Measurements from ENCODE around the gene EXOC6B. TPM values are rescaled to one million over a fixed set of nuclear protein-coding genes. Genes with fewer than 3 reads are reported as not detected.

The EXOC6B gene
- total and polyA plus RNA-seq, 9 of the 15 experiments (the other 6 are each of a cell fraction or from before 2014, with no cell fraction given): 0.28 to 4.2 (median 2.0) TPM

DNA sequence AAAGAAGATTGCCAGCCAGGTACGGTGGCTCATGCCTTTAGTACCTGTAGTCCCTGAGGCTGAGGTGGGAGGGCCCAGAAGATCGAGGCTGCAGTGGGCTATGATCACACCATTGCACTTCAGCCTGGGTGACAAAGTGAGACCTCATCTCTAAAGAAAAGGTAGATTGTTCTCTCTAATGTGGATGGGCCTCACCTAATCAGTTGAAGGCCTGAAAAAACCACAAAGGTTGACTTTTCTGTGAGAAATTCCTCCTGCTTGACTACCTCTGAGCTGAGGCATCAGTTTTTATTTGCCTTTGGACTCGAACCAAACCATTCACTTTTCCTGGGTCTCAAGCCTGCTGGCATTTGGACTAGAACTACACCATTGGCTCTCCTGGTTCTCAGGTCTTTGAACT is 536.1 kb downstream of the EXOC6B start:
- DNase-seq (ENCODE audit: extremely low read depth in 1 of 4, low spot score in 3 of 4): no peak
- no peak overlapping the region for H2AFZ ChIP-seq (ENCODE audit: low read depth, low read length)
- intact Hi-C loops (cut with micrococcal nuclease): no loop called here
- WGBS (ENCODE audit: insufficient coverage, low coverage, missing lambda C conversion rate): 0% methylated on average over 3 of the region's 3 CpGs
- H3K4me1 ChIP-seq (replicated peaks in 1 of 2; ENCODE audit: control insufficient read depth in 2 of 2, insufficient read depth in 2 of 2, low read length in 2 of 2): no peaks in the 10 kb centered on the region
- H3K9ac ChIP-seq (ENCODE audit: insufficient read depth in 1 of 2, low read depth in 2 of 2, low read length in 2 of 2): no peak overlapping the region
- ChIA-PET POLR2A (interaction anchor here (1.0 kb wide), 1 partner anchor 15 kb away, joined by 3 read pairs; no protein-coding TSS in a partner anchor), CTCF (ENCODE audit: low intra/inter-chr PET ratio) (interaction anchor here (0.6 kb wide), 1 partner anchor 13 kb away, joined by 5 read pairs; no protein-coding TSS in a partner anchor)
- H3K27me3 ChIP-seq (ENCODE audit: control insufficient read depth in 2 of 2, insufficient read depth in 2 of 2, low read length in 2 of 2): no peaks in the 10 kb centered on the region
- TF ChIP-seq FOXJ3 (CRISPR knock-in tag; IDR thresholded peaks at IDR 0.05) (no peak), ZKSCAN8 (CRISPR knock-in tag; IDR thresholded peaks at IDR 0.05) (no peak), ZNF444 (CRISPR knock-in tag; IDR thresholded peaks at IDR 0.05) (no peak), RBM25 (IDR thresholded peaks at IDR 0.05; ENCODE audit: low read depth, low read length, severe bottlenecking) (peak; percentile 59), ETV6 (IDR thresholded peaks at IDR 0.05; ENCODE audit: borderline replicate concordance in 1 of 2, low read depth in 2 of 2, low read length in 1 of 2) (no peak), ETV6 (CRISPR knock-in tag; IDR thresholded peaks at IDR 0.05; ENCODE audit: borderline replicate concordance) (no peak), NFXL1 (CRISPR knock-in tag; IDR thresholded peaks at IDR 0.05) (no peak), ZNF134 (CRISPR knock-in tag; conservative IDR thresholded peaks at IDR 0.05) (peak; percentile 98), NR4A1 (CRISPR knock-in tag; IDR thresholded peaks at IDR 0.05) (no peak), NR4A1 (tag; IDR thresholded peaks at IDR 0.05) (no peak), MAFF (IDR thresholded peaks at IDR 0.05; ENCODE audit: low read length) (no peak), BCOR (IDR thresholded peaks at IDR 0.05) (no peak)
- TF ChIP-seq, protein P1, sequence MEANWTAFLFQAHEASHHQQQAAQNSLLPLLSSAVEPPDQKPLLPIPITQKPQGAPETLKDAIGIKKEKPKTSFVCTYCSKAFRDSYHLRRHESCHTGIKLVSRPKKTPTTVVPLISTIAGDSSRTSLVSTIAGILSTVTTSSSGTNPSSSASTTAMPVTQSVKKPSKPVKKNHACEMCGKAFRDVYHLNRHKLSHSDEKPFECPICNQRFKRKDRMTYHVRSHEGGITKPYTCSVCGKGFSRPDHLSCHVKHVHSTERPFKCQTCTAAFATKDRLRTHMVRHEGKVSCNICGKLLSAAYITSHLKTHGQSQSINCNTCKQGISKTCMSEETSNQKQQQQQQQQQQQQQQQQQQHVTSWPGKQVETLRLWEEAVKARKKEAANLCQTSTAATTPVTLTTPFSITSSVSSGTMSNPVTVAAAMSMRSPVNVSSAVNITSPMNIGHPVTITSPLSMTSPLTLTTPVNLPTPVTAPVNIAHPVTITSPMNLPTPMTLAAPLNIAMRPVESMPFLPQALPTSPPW (CRISPR knock-in tag; IDR thresholded peaks at IDR 0.05): no peak
- TF ChIP-seq, protein P2, sequence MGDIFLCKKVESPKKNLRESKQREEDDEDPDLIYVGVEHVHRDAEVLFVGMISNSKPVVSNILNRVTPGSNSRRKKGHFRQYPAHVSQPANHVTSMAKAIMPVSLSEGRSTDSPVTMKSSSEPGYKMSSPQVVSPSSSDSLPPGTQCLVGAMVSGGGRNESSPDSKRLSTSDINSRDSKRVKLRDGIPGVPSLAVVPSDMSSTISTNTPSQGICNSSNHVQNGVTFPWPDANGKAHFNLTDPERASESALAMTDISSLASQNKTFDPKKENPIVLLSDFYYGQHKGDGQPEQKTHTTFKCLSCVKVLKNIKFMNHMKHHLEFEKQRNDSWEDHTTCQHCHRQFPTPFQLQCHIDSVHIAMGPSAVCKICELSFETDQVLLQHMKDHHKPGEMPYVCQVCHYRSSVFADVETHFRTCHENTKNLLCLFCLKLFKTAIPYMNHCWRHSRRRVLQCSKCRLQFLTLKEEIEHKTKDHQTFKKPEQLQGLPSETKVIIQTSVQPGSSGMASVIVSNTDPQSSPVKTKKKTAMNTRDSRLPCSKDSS (IDR thresholded peaks at IDR 0.05; ENCODE audit: low read depth, partially characterized antibody): no peak
- TF ChIP-seq, protein P3, sequence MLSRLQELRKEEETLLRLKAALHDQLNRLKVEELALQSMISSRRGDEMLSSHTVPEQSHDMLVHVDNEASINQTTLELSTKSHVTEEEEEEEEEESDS (CRISPR knock-in tag; IDR thresholded peaks at IDR 0.05): no peak
- TF ChIP-seq, protein P4, sequence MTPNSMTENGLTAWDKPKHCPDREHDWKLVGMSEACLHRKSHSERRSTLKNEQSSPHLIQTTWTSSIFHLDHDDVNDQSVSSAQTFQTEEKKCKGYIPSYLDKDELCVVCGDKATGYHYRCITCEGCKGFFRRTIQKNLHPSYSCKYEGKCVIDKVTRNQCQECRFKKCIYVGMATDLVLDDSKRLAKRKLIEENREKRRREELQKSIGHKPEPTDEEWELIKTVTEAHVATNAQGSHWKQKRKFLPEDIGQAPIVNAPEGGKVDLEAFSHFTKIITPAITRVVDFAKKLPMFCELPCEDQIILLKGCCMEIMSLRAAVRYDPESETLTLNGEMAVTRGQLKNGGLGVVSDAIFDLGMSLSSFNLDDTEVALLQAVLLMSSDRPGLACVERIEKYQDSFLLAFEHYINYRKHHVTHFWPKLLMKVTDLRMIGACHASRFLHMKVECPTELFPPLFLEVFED (CRISPR knock-in tag; conservative IDR thresholded peaks at IDR 0.05): no peak
- no peak overlapping the region for H3K27ac ChIP-seq (ENCODE audit: extremely low read depth, low read depth, low read length)
- no peak for ATAC-seq
- no peaks in the 10 kb centered on the region for H3K79me2 ChIP-seq (ENCODE audit: control insufficient read depth, insufficient read depth, low read length)
- no peaks in the 10 kb centered on the region for H4K20me1 ChIP-seq (replicated peaks; ENCODE audit: control insufficient read depth, insufficient read depth, low read length)
- in situ Hi-C loops (cut with MboI): no loop called here
- no peak for FAIRE-seq
- no peaks in the 10 kb centered on the region for H3K9me1 ChIP-seq (ENCODE audit: control insufficient read depth, insufficient read depth, low read length)
- BruUV-seq (replicated peaks): no TSS peak
- no peak overlapping the region for H3K4me3 ChIP-seq
- no peaks in the 10 kb centered on the region for H3K36me3 ChIP-seq (ENCODE audit: control insufficient read depth, insufficient read depth, low read length)
- no peak overlapping the region for H3K4me2 ChIP-seq (ENCODE audit: insufficient read depth, low read length)
- H3K9me3 ChIP-seq (replicated peaks; ENCODE audit: control insufficient read depth, insufficient read depth, low read depth, low read length): no peaks in the 10 kb centered on the region

All from K562 (cell line).